Ovary (tissue), 1 donor: Measurements from ENCODE around the gene CAPN13.

Source experiments
- EP300 ChIP-seq: sonication (generic); formaldehyde crosslinking; IDR thresholded peaks from one replicate; pipeline ENCODE4 v1.6.1; 2017; ENCODE audit warnings: antibody characterized with exemption
- POLR2A ChIP-seq: fragments of 450-650 bp; IDR thresholded peaks from one replicate; pipeline ENCODE4 v1.6.1; 2017; ENCODE audit warnings: antibody characterized with exemption, mild to moderate bottlenecking, moderate library complexity

DNA sequence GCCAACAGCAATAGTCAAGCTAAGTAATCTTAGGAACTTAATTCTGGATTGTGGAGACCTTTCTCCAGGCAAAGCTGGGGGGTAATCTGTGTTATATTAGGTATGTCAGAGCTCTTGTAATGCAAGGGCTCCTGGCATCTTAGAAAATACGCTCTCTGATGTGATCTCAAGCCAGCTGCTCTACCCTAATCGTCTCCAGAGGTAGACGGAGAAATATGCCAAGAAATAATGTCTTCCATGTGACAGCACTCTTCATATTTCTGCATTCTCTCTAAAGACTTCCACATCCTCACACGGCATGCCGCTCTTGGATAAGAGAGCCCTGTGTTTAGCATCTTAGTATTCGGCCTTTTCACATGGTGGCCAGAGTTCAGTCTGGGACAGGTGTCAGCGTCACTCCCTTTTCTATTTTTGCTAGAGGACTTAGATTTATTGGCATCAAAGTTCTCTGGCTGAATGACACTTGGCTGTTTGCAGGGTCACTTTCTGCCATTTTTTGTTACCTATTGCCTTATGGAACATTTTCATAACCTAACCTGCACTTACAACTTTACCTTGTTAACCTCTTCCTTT lies 25.2 kb downstream of the CAPN13 start:
- TF ChIP-seq EP300 = no peak
- TF ChIP-seq POLR2A = no peak
